Hematopoietic multipotent progenitor cell treated with erythropoietin and hydrocortisone succinate and interleukin-3 and kit ligand, for 8 days (in vitro differentiated cells): ENCODE data around the gene MS4A1.
A peak's percentile ranks its signal among the peaks of the same experiment; 100 is the strongest.
"Not testable (repeated sequence)": the region's sequence is repeated elsewhere in the genome, so short reads cannot be mapped to it uniquely, and the experiment has no call there.

Source experiments
- DNase-seq: peaks from one replicate; pipeline ENCODE4 v3.0.0-alpha.2; 2015

MS4A1 gene

GRCh38 chr11:60455531-60456042 is at the start of gene MS4A1:
MS4A1 (plus strand) TSS chr11:60455847; CDS start chr11:60462375, 6,528 bp downstream.
- no peak for DNase-seq

- no peak for DNase-seq
Measured at GRCh38 chr11:60420015-60420414, 35.6 kb upstream of the MS4A1 start.

- DNase-seq = no peak
Measured at GRCh38 chr11:60422609-60423008, 33.0 kb upstream of the MS4A1 start.

GRCh38 chr11:60428517-60428916 is 27.1 kb upstream of the MS4A1 start:
- no peak for DNase-seq

GRCh38 chr11:60429272-60429671 is 26.4 kb upstream of the MS4A1 start, which contains the start of gene MS4A5:
MS4A5 (plus strand) TSS chr11:60429572; CDS start chr11:60429675, 103 bp downstream.
- DNase-seq = no peak

GRCh38 chr11:60431251-60431650 is 24.4 kb upstream of the MS4A1 start:
- no peak for DNase-seq

- DNase-seq = no peak
Measured at GRCh38 chr11:60433401-60433800, 22.2 kb upstream of the MS4A1 start.

GRCh38 chr11:60447070-60447469 is 8.6 kb upstream of the MS4A1 start:
- no peak for DNase-seq

GRCh38 chr11:60447846-60448245 is 7.8 kb upstream of the MS4A1 start:
- DNase-seq = no peak

- not testable (repeated sequence) for DNase-seq
Measured at GRCh38 chr11:60451185-60451584, 4.5 kb upstream of the MS4A1 start.

- no peak for DNase-seq
Measured at GRCh38 chr11:60454212-60454611, 1.4 kb upstream of the MS4A1 start.

- no peak for DNase-seq
Measured at GRCh38 chr11:60457576-60457975, 1.9 kb downstream of the MS4A1 start.

GRCh38 chr11:60459345-60459744 is 3.7 kb downstream of the MS4A1 start:
- no peak for DNase-seq

- no peak for DNase-seq
Measured at GRCh38 chr11:60468829-60469228, 13.2 kb downstream of the MS4A1 start.

- DNase-seq = no peak
Measured at GRCh38 chr11:60469723-60470122, 14.1 kb downstream of the MS4A1 start.

- DNase-seq = no peak
Measured at GRCh38 chr11:60477035-60477445, 21.4 kb downstream of the MS4A1 start.

GRCh38 chr11:60482361-60482760 is 26.7 kb downstream of the MS4A1 start:
- peak; percentile 5 for DNase-seq

- DNase-seq = no peak
Measured at GRCh38 chr11:60485987-60486386, 30.3 kb downstream of the MS4A1 start.

- no peak for DNase-seq
Measured at GRCh38 chr11:60492488-60493009, 36.9 kb downstream of the MS4A1 start, which contains the start of gene MS4A12. MS4A12 (plus strand) TSS chr11:60492778; CDS start chr11:60497319, 4,541 bp downstream.

- no peak for DNase-seq
Measured at GRCh38 chr11:60493454-60493853, 37.8 kb downstream of the MS4A1 start.

- DNase-seq = no peak
Measured at GRCh38 chr11:60498399-60498798, 42.8 kb downstream of the MS4A1 start.

- DNase-seq = no peak
Measured at GRCh38 chr11:60498853-60499252, 43.2 kb downstream of the MS4A1 start.

GRCh38 chr11:60500276-60500910 is 44.7 kb downstream of the MS4A1 start:
- DNase-seq = no peak

- no peak for DNase-seq
Measured at GRCh38 chr11:60502221-60502775, 46.7 kb downstream of the MS4A1 start.
